PC-9 (cell line): ENCODE results near the gene ZNFX1. TPM values are rescaled to one million over a fixed set of nuclear protein-coding genes. Genes with fewer than 3 reads are reported as not detected.

ENCODE experiments used
- BruUV-seq: library from RNA; stranded (reverse); fragments of 400-500 nt; replicated peaks from 2 replicates; lab custom pipeline; 2021; lab: Mats Ljungman, UMichigan
- CTCF ChIA-PET: fragments of 300-600 bp; sonication (Branson Sonifier 250); formaldehyde crosslinking; loops from one replicate; lab custom pipeline; 2022; ENCODE audit warnings: antibody characterized with exemption; lab: Charles Lee
- POLR2A ChIA-PET: fragments of 300-600 bp; sonication (Branson Sonifier 250); formaldehyde crosslinking; loops from one replicate; lab custom pipeline; 2022; ENCODE audit warnings: antibody characterized with exemption; ENCODE audit not compliant: unreplicated experiment; lab: Charles Lee
- DNase-seq, 2 experiments: peaks; one replicate each; pipeline versions ENCODE4 v3.0.0 to v3.0.0-alpha.2; 2015 to 2022; ENCODE audit warnings: mixed read lengths in 1 of 2
- H2AFZ ChIP-seq: fragments of 200-600 bp; sonication (generic); 2 replicates; pipeline ENCODE4 v1.8.1; 2017; ENCODE audit warnings: antibody characterized with exemption
- H3F3A ChIP-seq: fragments of 200-600 bp; sonication (generic); 2 replicates; pipeline ENCODE4 v1.8.1; 2017; ENCODE audit warnings: antibody characterized with exemption, mild to moderate bottlenecking, low read depth; ENCODE audit not compliant: insufficient read depth
- H3K27ac ChIP-seq: fragments of 200-600 bp; sonication (generic); 2 replicates; pipeline ENCODE4 v1.6.1; 2016; ENCODE audit warnings: mixed run types
- H3K27me3 ChIP-seq: fragments of 200-600 bp; sonication (generic); 2 replicates; pipeline ENCODE4 v1.6.1; 2016; ENCODE audit warnings: low read depth, mixed run types; ENCODE audit not compliant: insufficient read depth
- H3K36me3 ChIP-seq: fragments of 200-600 bp; sonication (generic); 2 replicates; pipeline ENCODE4 v1.6.1; 2016; ENCODE audit warnings: low read depth, mixed run types
- H3K4me1 ChIP-seq: fragments of 200-600 bp; sonication (generic); replicated peaks from 2 replicates; pipeline ENCODE4 v1.6.1; 2016; ENCODE audit warnings: mixed run types; ENCODE audit not compliant: insufficient read depth
- H3K4me2 ChIP-seq: fragments of 200-600 bp; sonication (generic); 2 replicates; pipeline ENCODE4 v1.6.1; 2017; ENCODE audit warnings: mixed run types
- H3K4me3 ChIP-seq: fragments of 200-600 bp; sonication (generic); 2 replicates; pipeline ENCODE4 v1.6.1; 2016; ENCODE audit warnings: mixed run types
- H3K79me2 ChIP-seq: fragments of 200-600 bp; sonication (generic); 2 replicates; pipeline ENCODE4 v1.6.1; 2017; ENCODE audit warnings: low read depth, mixed run types
- H3K9me2 ChIP-seq: fragments of 200-600 bp; sonication (generic); 2 replicates; pipeline ENCODE4 v1.8.1; 2017; ENCODE audit warnings: mild to moderate bottlenecking; ENCODE audit not compliant: insufficient read depth
- H3K9me3 ChIP-seq: fragments of 200-600 bp; sonication (generic); 2 replicates; pipeline ENCODE4 v1.8.1; 2016; ENCODE audit warnings: low read depth; ENCODE audit not compliant: insufficient read depth
- H4K20me1 ChIP-seq: fragments of 200-600 bp; sonication (generic); 2 replicates; pipeline ENCODE4 v1.8.1; 2017; ENCODE audit not compliant: insufficient read depth
- EZH2 ChIP-seq: fragments of 200-600 bp; sonication (generic); IDR thresholded peaks from 2 replicates; pipeline ENCODE4 v1.8.0; 2017; ENCODE audit warnings: antibody characterized with exemption, low read depth
- intact Hi-C: fragments of 100-400 bp; cut with micrococcal nuclease; formaldehyde crosslinking; loops from one replicate; pipeline ENCODE4 v1.10.0; 2022; ENCODE audit not compliant: unreplicated experiment
- total RNA-seq: library from RNA; stranded (reverse); gene quantifications from 2 replicates; pipeline ENCODE4 v1.2.3, GENCODE V29; 2021
- TF ChIP-seq, protein P1 (sequence below): fragments of 200-600 bp; sonication (generic); conservative IDR thresholded peaks from 2 replicates; pipeline ENCODE4 v1.6.1; 2017; ENCODE audit warnings: mixed run types, antibody characterized with exemption, mild to moderate bottlenecking, moderate library complexity

The ZNFX1 gene
- total RNA-seq, 1 experiment from 2014 or later = 29.7 TPM

DNA sequence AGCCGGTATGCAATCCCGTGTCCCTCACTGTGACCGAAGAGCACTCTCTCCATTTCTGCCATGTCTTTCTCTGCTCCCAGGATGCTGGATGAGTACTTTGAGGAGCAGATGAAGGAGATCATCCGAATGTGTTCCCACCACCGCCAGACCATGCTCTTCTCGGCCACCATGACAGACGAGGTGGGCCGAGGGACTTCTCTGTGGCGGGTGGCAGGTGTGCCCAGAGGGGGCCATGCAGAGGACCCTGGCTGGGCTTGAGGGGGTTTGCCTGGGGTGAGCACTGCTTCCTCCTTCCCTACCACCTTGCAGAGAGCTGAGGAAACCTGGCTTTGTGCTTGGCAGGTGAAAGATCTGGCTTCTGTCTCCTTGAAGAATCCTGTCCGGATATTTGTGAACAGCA is 44.6 kb downstream of the ZNFX1 start:
- H3K4me3 ChIP-seq = no peak overlapping the region
- H3K9me2 ChIP-seq = no peaks in the 10 kb centered on the region
- H3K4me2 ChIP-seq = no peak overlapping the region
- no peaks in the 10 kb centered on the region for H3K79me2 ChIP-seq
- peaks cover 33% of the 10 kb centered on the region for H3K36me3 ChIP-seq
- H4K20me1 ChIP-seq = no peaks in the 10 kb centered on the region; the same call in 1 of the 2 replicates
- ChIA-PET POLR2A (no interaction called here), CTCF (interaction anchor here (0.6 kb wide), 1 partner anchor 151 kb away, joined by 3 read pairs; no protein-coding TSS in a partner anchor)
- no peak overlapping the region for H2AFZ ChIP-seq
- no TSS peak for BruUV-seq
- H3K27ac ChIP-seq = no peak overlapping the region
- H3K9me3 ChIP-seq = no peaks in the 10 kb centered on the region
- H3F3A ChIP-seq = no peaks in the 10 kb centered on the region
- TF ChIP-seq, protein P1, sequence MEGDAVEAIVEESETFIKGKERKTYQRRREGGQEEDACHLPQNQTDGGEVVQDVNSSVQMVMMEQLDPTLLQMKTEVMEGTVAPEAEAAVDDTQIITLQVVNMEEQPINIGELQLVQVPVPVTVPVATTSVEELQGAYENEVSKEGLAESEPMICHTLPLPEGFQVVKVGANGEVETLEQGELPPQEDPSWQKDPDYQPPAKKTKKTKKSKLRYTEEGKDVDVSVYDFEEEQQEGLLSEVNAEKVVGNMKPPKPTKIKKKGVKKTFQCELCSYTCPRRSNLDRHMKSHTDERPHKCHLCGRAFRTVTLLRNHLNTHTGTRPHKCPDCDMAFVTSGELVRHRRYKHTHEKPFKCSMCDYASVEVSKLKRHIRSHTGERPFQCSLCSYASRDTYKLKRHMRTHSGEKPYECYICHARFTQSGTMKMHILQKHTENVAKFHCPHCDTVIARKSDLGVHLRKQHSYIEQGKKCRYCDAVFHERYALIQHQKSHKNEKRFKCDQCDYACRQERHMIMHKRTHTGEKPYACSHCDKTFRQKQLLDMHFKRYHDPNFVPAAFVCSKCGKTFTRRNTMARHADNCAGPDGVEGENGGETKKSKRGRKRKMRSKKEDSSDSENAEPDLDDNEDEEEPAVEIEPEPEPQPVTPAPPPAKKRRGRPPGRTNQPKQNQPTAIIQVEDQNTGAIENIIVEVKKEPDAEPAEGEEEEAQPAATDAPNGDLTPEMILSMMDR = no peak
- no peak for TF ChIP-seq EZH2
- H3K4me1 ChIP-seq = no peaks in the 10 kb centered on the region
- no peak for DNase-seq
- intact Hi-C loops = no loop called here
- no peaks in the 10 kb centered on the region for H3K27me3 ChIP-seq

DNA sequence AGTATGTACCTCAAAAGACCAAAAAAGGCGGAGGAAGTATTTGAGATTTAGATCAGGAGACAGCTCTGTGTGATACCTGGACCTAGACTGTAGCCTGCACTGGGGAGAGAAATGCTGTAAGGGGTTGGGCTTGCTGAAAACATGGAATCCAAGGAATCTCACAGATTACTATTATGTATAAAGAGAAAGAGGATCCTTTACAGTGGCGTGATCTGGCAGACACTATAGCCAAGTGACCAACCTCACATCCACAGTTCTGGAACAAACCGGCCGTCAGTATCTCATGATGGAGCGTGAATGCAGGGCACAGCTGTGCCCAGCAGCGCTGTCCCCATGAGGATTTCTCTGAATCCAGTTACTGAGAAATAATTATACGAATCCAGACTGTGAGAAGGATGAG is 46.4 kb downstream of the ZNFX1 start:
- TF ChIP-seq, protein P1 = no peak
- no peak for TF ChIP-seq EZH2
- peaks cover 35% of the 10 kb centered on the region for H3K36me3 ChIP-seq
- no peaks in the 10 kb centered on the region for H3K27me3 ChIP-seq
- no peak overlapping the region for H3K4me2 ChIP-seq
- H3K9me3 ChIP-seq = no peaks in the 10 kb centered on the region
- no peaks in the 10 kb centered on the region for H3K4me1 ChIP-seq
- ChIA-PET POLR2A (no interaction called here), CTCF (no interaction called here)
- no peaks in the 10 kb centered on the region for H3F3A ChIP-seq
- H4K20me1 ChIP-seq = no peaks in the 10 kb centered on the region; the same call in 1 of the 2 replicates
- no peak overlapping the region for H3K27ac ChIP-seq
- no peak for DNase-seq
- no peak overlapping the region for H3K4me3 ChIP-seq
- no peaks in the 10 kb centered on the region for H3K79me2 ChIP-seq
- no peak overlapping the region for H2AFZ ChIP-seq
- H3K9me2 ChIP-seq = no peaks in the 10 kb centered on the region
- intact Hi-C loops = no loop called here
- BruUV-seq = TSS peak; percentile 4

DNA sequence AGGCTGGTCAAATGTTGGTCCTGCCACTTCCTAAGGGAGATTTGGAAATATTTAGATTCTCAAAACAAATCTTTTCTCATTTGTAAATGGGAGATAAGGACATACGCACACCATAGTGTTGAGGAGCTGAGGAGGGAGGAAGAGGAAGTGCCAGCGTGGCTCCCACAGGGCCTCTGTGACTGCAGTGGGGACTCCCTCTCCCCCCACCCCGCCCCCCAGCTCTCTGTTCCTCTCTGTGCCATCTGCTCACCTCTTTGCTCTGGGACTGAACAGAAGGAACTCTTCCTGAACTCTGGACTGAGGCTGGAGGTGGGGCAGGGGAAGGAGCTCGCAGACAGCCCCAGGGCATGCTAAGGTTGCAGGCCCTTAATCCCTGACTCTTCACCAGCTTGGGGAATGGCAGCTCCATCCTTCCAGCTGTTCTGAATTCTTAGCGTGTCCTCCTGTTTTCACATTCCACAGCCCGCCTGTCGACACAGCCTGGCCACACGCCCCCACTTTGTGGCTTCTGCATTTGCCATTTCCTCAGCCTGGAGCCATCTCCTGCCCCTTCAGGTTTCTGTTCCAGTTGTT is 47.2 kb downstream of the ZNFX1 start:
- POLR2A ChIA-PET = no interaction called here
- Histone ChIP-seq H3K4me2 (no peak overlapping the region), H3K27ac (no peak overlapping the region), H3K79me2 (no peaks in the 10 kb centered on the region), H3K36me3 (peaks cover 36% of the 10 kb centered on the region), H2AFZ (no peak overlapping the region), H3K4me3 (no peak overlapping the region), H3K9me2 (no peaks in the 10 kb centered on the region), H3F3A (no peaks in the 10 kb centered on the region), H3K4me1 (no peaks in the 10 kb centered on the region), H3K9me3 (no peaks in the 10 kb centered on the region), H3K27me3 (no peaks in the 10 kb centered on the region), H4K20me1 (no peaks in the 10 kb centered on the region; the same call in 1 of the 2 replicates)
- TF ChIP-seq EZH2 = no peak
- TF ChIP-seq, protein P1 = no peak
- intact Hi-C loops = no loop called here
- no peak for DNase-seq
- CTCF ChIA-PET = no interaction called here
- BruUV-seq = no TSS peak
